Stimulated activated CD4-positive, alpha-beta T cell treated with anti-CD3 and anti-CD28 coated beads, Interleukin-4, amount 100 ng/mL, for 1 hour (primary cell): Measurements from ENCODE around the gene NRF1.

Source experiments
- DNase-seq: peaks from one replicate; pipeline ENCODE4 v3.0.0-alpha.2; 2020

The NRF1 gene

DNA sequence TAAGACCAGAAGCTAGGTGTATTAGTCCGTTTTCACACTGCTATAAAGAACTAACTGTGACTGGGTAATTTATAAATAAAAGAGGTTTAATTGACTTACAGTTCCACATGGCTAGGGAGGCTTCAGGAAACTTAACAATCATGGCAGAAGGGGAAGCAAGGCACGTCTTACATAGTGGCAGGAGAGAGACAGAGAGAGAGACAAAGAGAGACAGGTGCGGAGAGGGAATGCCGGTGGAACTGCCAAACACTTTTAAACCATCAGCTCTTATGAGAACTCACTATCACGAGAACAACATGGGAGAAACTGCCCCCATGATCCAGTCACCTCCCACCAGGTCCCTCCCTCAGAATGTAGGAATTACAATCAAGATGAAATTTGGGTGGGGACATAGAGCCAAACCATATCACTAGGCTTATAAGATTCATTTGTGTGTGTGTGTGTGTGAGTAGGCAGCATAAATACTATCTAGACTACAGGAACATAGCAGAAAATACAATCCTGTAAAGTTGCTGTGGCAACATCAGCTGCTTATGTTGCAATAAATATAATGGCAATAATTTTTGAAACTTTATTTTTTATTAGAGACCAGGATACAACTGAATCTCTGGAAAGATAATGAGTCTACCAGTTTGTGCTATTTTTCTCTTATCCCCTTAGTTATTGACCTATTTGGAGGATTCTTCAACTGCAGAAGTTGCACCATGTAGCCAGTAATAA lies 77.1 kb downstream of the NRF1 start:
- no peak for DNase-seq

DNA sequence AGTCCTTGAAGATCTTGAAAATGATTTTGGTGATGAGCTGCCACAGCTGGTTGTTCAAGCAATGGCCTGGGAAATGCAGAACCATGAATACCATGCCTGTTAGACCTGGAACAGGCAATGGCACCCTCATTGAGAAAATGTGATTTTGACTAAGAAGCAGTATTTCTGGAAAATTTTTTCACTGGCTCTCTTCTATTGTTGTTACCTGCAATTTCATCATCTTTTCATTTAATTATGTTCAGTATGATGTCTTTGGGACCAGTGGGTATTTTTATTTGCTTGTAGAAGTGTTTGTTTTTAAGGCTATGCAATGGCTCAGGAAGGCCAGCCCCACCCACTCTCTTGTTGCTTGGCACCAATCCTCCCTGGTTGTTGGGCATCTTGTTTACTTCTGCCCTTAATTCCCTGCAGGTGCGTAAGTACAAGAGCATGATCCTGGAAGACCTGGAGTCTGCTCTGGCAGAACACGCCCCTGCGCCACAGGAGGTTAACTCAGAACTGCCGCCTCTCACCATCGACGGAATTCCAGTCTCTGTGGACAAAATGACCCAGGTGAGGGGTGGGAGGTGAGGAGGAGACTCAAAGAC lies 78.6 kb downstream of the NRF1 start:
- no peak for DNase-seq

DNA sequence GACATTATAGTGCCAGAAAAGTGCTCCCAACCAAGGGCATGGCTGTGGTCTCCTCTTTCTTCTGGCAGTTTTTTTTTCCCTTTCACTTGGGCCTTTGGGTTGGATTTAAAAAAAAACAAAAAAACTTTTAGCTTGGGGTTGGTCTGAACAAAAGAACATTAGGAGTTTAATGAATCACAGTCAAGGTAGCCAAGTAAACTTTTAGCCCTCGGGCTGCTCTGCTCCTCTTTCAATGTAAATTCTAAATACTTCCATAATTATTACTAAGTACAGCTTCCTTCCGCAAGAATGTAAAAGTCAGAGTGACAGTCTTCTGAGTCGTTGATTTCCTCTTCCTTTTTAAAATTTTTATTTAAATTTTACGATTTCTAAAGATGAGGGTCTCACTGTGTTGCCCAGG lies 79.2 kb downstream of the NRF1 start:
- DNase-seq: no peak

DNA sequence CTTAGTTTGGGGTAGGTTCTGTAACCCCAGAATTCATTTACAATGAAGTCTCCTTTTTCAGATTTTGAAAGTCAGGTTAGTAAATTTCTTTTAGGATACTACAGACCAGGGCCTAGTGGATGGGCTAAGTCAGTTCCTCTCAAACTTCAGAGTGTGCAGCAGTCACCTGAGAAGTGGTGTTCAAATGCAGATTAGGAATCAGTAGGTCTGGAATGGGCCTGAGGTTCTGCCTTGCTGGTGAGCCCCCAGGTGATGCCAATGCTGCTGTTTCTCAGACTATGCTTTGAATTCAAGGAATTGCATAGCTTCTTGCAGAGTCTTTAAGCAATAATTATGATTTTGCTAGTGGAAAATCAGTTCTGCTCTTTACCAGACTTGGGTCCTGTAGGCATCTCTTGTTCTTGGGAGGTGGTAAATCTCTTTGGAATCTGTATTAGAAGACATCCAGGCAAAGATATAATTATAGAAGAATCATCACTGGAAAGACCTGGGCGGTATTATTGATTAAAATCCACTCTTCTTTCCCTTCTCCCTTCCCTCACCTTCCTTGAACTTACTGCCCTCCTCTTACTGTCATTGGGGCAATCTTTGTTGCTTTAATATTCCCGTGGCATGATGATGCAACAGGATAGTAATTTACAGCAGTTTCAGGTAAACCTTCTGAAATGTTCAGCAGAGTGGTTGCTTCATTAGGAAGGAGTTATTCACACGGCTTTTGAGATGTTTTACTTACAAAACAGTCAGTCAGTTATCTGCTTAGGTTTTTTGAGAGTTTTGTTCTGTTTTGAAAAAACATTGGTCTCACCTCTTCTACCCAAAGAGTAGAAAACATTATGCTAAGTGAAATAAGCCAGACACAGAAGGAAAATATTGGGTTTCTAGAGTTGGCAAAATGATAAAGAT lies 87.2 kb downstream of the NRF1 start:
- no peak for DNase-seq

DNA sequence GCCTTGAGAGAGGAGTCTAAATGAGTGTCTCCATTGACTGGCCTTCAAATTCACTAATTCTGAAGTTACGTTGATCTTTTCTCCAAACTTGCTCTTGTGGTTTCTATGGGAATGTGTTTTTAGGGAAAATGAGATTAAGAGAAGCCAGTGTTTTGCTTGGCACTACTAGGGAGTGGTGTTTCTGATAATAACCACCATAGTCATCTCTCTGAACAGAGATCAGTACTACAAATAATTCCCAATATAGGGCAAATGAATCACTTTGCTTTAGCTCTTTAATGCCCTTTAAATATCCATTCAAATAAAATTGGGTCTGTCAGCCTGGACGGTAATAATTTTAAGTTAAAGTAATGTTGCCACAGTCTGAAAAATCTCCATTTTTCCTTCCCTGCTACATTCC lies 90.8 kb downstream of the NRF1 start:
- DNase-seq: no peak

DNA sequence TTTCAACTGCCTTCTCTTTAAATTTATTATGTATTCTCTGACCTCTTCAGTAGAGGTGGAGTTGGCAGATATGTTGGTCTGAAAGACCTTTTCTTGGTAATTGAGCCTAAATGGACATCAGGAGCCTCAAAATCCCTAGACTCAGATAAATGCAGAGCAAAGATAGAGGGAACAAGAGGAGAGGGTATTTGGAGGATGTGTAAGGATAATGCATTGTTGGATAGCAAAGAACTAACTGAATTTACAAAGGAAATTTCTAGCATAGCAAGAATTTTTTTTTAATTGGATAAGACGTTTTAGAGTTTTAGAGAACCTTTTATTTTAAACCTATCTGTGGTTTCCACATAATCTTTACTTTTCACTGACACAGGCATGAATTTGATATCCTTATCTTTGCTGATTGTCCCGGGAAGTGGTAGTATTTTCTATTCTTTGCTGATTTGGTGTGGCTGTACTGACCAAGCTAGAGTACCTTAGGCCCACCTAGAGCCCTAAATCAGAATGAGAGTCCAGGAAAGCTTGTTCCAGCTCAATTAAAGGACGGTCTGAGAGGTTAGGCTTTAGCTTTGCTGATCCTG lies 91.3 kb downstream of the NRF1 start:
- no peak for DNase-seq

DNA sequence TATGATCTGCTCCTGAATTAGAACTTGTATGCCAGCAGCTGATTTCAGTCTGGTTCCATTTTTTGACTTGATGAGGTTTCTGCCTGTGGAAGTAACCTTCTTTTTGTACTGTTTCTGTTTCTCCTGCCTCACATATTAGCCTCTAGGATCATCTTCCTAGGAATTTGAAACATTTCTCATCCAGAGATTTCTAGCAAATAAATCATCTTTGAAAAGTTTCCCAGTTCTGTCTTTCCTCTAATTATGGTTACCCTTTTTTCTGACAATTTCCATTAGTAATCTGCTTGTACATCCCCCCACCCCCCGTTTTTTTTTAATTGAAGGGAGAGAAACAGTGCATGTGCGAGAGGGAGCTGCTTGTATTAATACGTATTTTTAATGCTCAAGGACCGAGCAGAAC lies 92.2 kb downstream of the NRF1 start:
- no peak for DNase-seq

DNA sequence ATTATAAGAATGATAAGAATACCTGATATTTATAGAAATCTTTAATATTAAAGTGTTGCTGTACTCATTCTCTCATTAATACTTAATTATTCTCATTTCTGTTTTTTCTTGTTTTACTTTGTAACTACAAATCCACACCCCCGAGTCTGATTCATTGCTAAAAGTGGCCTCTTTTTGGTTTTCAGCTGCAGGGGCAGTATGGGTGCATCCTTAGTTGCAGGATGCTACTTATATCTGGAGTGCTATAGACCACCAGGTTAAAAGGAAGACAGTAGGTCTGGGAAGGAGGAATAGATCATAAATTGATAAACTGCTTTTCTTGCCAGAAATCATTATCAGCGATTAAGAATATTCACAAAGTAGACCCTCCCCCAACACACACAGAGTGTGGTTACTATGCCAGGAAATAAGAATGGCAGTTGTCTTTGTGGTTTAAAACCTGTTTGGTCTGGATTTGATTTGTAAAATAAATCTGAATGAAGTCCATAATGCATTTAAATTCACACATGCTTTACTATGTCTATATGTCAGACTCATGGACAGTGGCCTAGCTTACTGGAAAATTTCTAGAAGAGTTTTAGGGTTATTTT lies 96.5 kb downstream of the NRF1 start:
- no peak for DNase-seq

DNA sequence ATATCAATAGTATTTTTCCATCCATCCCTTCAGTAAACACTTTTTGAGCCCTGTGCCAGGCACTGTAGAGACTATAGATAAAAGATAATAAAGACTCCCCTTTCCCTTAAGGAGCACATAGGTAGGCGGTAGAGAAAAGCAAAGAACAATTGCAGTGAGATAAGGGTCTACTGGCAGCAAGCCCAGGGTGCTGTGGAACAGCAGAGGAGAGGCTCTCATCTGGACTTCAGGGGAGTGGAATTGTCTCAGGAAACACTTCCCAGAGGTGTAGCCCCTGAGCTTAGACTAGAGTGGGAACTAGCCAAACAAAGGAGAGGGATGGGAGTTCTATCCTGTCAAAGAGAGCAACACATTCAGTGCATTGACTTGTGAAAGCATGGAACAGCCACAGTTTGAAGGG lies 102.0 kb downstream of the NRF1 start:
- DNase-seq: no peak

DNA sequence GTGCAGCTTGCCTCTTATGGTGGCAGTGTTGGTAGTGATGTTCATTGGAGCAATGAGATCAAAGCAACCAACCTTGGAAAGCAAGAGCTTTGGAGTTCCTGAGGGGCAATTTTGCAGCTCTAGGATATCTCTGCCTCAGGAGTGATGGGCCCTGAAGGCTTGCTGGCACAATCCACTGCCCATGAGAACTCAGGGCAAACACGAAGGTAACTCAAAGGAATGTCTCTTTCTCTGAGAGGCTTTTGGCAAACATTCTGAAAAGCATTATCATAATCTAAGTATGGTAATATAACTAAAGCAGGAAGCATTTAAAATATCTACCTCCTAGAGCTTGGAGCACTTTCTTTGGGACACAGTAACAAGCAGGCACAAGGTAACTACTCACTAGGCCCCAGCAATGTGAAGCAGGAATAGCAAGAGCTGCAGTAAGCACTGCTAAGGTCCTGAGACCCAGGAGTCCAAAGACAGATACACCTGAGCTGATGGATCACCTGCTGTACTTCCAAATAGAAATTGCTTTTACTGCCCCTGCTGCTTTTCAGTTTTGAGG lies 103.1 kb downstream of the NRF1 start:
- no peak for DNase-seq

DNA sequence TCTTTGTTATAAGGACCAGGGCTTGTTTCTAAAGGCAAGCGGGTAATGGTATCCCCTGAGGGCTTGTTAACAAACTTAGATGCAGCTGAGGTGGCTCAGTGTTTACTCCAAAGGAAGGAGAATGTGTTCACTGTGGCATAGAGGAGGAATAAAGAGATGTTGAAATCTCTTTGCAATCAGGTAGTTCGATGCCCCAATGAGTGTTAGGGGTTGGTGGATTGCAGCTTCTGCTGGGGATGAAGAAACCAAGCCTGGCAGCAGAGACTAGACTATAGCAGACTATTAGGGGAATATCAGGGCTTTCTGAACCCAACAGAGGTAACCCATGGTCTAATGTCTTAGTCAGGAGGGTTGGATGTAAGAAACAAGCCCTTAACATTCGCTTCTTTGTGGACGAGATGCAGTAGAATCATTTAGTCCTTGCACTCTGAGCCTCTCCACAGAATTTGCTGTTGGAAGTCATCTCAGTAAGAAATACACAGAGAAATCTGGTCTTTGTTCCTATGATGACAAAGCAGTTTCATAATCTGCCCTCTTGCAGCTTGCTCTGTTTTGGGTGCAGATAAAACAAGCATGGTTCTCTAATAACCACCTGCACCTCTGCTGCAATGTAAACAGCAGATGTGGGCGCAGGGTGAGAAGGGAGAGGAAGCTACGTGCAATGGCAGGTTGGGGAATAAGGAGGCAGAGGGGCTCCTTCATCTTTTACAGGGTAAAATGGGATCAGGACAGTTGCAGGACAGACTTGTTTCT lies 108.6 kb downstream of the NRF1 start:
- no peak for DNase-seq

DNA sequence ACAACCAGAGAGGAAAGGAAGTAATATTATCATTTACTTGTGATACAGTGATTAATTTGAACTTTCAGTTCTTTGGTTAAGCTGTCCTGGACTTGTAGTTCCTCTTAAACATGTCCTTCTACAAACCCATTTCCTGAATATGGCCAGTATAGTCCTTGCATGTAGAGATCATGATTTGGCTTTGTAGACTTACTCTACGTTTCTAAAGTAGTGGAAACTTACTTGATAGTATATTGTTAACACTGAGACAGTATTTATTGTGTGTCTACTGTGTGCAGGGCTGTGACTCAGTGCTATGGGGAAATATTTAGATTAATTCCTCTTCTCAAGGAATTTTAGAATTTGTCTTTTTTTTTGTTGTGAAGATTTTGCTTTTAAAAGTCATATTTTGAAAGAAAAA lies 109.5 kb downstream of the NRF1 start:
- no peak for DNase-seq

DNA sequence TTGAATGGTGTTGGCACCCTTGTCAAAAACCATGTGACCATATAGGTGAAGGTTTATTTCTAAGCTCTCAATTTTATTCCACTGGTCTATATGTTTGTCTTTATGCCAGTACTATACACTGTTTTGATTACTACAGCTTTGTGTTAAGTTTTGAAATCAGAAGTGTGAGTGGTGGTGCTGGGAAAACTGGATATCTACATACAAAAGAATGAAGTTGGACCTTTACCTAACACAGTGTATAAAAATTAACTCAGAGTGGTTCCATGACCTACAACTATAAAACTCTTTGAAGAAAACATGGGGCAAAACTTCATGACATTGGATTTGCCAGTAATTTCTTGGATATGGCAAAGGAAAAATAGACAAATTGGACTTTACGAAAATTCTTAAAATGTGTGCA lies 112.2 kb downstream of the NRF1 start:
- DNase-seq: no peak

DNA sequence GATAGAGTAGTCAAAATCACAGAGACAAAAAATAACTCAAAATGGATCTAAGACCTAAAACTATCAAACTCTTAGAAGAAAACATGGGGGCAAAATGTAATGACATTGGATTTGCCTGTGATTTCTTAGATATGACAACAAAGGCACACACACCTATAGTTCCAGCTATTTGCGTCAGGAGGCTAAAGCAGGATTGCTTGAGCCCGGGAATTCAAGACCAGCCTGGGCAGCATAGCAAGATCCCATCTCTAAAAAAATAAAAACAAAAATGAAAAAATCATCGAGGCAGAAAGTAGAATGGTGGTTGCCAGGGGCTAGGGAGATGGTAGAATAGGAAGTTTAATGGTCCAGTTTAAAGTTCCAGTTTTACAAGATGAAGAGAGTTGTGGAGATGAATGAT lies 113.3 kb downstream of the NRF1 start:
- DNase-seq: no peak

DNA sequence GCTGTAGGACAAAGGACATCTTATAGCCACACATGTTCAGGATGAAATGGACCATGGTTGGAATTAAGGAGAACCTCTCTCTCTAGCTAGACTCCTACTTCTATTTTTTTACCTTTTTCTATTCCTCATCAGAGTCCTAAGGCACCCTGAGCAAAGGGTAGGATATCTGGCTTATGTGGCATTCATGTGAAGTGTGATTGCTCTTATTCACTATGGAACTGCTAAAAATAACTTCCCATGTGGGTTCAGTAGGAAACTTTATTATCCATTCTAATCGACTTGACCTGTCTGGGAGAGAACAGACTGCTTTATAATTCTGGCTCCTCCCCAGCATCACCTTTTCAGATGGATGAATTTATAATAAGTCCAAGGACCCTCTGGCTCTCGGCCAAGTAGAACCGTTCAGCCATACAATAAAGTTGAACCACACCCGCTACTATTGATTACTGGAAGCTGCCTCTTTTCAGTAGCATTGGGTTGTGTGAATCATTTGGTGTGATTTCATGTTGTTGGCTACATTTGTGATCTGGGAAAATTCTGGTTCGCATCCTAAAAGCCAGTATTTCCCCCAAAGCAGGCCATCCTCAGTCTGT lies 117.5 kb downstream of the NRF1 start:
- no peak for DNase-seq

DNA sequence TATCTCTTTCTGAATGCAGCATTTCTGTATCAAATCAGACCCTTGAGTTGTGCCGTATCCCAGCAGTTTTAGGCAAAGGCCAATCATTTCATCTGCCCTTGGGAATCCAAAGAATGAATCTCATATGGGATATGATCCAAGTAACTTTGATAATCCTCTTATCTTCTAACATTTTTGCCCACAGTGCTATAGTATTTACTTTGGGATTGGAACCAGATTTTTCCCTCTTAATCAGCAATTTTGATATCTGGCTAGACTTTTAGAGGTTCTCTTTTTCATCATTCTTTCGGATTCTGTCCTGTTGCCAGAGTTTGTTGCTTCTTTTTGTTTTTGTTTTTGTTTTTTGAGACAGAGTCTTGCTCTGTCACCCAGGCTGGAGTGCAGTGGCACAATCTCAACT lies 118.0 kb downstream of the NRF1 start:
- no peak for DNase-seq

DNA sequence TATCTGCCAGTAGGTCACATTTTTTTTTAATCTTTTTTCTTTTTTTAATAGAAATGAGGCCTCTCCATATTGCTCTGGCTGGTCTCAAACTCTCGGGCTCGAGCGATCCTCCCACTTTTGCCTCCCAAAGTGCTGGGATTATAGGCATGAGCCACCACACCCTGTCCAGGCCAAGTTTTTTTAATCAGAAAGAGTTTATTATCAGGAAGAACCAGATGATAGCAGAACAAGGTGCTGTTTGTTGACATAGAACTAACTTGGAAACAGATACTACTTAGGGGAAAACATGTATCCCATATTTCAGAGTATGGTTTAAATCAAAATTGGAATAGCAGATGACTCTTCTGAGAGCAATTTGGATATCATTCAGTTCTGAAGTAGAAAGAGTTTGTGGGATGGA lies 118.6 kb downstream of the NRF1 start:
- no peak for DNase-seq

DNA sequence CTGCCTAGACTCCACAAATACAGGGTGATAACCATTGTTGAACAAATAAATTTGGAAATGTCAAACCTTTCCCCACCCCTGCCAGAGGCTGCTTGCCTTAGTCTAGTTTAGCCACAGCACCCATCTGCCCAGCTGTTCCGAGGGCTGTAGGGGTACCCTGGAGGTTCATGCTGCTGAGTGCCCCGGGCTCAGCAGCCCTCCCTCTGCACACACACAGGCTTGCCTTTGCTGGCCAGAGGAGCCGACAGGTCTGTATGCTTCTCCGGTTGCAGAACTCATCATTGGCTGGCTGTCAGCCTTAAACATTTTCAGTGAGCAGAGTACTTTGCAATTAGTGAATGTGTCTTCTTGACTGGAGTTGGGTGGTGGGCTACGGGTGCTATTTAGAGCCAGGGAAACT lies 122.9 kb downstream of the NRF1 start:
- no peak for DNase-seq

DNA sequence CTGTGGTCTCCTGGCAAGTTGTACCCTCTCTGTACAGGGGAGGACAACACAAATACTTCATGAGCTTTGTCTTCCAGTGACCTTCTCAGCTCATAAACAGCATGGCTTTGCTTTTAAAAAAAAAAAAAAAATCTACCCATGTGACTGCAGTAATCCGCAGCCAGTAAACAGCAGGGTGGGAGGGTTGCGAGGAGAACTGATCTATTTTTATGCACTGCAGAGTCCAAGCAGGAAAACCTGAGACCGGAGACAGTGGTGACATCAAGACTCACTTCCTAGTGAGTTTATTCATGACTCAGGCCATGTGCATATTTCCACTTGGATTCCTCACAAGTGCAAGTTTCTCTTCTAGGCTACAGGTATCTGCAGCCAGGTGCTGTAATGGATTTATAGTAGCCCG lies 127.9 kb downstream of the NRF1 start:
- no peak for DNase-seq

DNA sequence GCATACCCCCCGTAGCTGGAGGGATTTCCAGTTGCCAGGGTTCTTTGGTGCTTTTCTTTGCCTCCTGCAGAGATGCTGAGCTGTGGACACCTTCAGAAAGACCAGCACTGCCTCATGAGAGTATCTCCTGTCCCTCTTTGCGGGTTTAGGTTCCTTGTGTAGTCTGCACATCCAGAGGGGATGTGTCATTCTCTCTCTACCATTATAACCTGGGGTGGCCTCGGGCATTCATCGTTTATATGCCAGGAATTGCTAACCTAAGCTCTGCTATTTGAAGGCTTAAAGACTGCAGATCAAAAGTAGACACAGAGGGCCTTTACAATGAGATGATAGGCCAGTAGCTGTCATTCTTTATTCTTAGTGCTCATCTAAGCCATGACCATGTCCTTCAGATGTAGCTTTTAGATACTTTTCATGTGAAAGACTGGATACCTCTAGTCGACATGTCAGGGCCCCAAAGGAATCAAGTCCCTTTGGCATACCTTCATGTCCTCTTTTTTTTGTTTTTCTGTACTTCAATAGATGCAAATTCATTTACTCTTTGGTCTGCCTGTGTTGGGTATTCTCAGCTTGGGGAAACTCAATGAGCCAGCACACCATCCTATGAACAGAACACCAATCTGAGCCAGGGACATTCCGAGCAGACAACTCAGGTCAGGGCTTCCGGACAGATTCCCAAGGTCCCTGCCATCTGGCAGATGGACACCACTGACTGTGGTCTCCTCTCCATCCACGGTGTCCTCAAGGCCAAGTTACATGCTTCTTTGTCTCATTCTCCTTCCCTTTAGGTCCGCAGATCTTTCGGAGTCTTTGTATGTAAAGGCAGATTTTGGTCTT lies 129.3 kb downstream of the NRF1 start:
- DNase-seq: no peak

DNA sequence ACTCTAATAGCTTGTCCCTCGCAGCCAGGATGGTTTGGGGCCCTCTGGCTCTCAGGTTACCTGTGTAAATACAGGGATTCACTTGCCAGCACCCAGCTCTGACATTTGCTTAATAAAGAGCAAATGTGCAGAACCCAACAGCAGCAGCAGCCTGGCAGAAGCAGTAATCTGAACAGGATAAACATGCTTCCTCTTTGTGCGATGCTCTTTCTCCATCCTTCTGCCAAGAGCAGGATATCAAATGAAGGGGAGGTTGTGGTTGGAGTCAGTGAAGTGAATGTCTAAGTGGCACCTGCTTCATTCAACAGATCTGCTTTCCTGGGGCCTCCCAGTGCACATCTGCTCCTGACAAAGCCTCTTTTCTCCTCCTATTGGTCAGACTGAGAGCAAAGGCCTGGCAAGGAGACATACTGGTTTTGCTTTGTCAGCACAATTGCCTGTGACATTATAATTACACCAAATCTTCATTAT lies 130.3 kb downstream of the NRF1 start:
- no peak for DNase-seq
